Tibial nerve (tissue), 4 donors: Measurements from ENCODE around the gene ANAPC2.

Source experiments
- CTCF ChIP-seq, 5 experiments: fragments of 200-600 bp in 3 of 5; fragments of 450-650 bp in 2 of 5; sonication (generic) in 3 of 5; IDR thresholded peaks; one replicate each; pipeline ENCODE4 v1.5.1; 2016 to 2019; ENCODE audit warnings: antibody characterized with exemption in 5 of 5, mild to moderate bottlenecking in 3 of 5, moderate library complexity in 2 of 5
- EP300 ChIP-seq, 2 donors: sonication (generic); formaldehyde crosslinking; IDR thresholded peaks; one replicate each; pipeline ENCODE4 v1.6.1; 2017; ENCODE audit warnings: antibody characterized with exemption in 2 of 2, mild to moderate bottlenecking in 1 of 2

GRCh38 chr9:137143459-137143858 lies 44.9 kb downstream of the ANAPC2 start:
- TF ChIP-seq EP300 (IDR thresholded peaks at IDR 0.05), result no peak
- no peak for TF ChIP-seq CTCF (IDR thresholded peaks at IDR 0.05)
